ENCODE measurements around the gene ZSWIM7.

DNA sequence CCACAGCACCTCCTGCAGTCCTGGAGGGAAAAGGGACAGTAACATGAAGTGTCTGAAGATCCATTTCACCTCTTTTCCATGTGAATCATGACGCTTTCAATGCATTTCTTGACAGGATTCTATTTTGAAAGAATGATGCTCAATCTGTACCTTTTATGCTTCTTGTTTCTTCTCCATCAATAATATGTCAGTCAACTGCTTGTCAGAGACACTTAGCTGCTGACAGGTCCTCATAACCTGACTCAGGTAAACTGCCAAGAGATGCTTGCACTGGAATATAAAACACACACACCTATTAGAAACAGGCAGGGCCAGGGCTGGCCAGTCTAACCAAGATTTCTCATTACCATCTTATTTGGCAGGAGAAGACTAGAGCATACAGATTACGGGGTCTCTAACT lies 21.6 kb downstream of the ZSWIM7 start:
- TF ChIP-seq, protein P1, sequence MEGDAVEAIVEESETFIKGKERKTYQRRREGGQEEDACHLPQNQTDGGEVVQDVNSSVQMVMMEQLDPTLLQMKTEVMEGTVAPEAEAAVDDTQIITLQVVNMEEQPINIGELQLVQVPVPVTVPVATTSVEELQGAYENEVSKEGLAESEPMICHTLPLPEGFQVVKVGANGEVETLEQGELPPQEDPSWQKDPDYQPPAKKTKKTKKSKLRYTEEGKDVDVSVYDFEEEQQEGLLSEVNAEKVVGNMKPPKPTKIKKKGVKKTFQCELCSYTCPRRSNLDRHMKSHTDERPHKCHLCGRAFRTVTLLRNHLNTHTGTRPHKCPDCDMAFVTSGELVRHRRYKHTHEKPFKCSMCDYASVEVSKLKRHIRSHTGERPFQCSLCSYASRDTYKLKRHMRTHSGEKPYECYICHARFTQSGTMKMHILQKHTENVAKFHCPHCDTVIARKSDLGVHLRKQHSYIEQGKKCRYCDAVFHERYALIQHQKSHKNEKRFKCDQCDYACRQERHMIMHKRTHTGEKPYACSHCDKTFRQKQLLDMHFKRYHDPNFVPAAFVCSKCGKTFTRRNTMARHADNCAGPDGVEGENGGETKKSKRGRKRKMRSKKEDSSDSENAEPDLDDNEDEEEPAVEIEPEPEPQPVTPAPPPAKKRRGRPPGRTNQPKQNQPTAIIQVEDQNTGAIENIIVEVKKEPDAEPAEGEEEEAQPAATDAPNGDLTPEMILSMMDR (IDR thresholded peaks at IDR 0.05): no peak
- TF ChIP-seq POLR2A (IDR thresholded peaks at IDR 0.05): no peak
